AG04450 (cell line): Measurements from ENCODE around the gene AGAP3. TPM values are rescaled to one million over a fixed set of nuclear protein-coding genes. Genes with fewer than 3 reads are reported as not detected.

Source experiments
- CTCF ChIA-PET: fragments of 300-600, 350-600 bp; formaldehyde crosslinking; extraction: SDS; loops from one replicate; lab custom pipeline; 2022; ENCODE audit warnings: antibody characterized with exemption, inconsistent platforms; lab: Charles Lee
- POLR2A ChIA-PET: fragments of 350-600 bp; formaldehyde crosslinking; extraction: SDS; loops from one replicate; lab custom pipeline; 2021; ENCODE audit warnings: antibody characterized with exemption, inconsistent platforms; lab: Yijun Ruan, JAX
- DNase-seq: peaks from one replicate; pipeline ENCODE4 v3.0.0-alpha.2; 2011; ENCODE audit warnings: low read depth, low spot score
- H3K27ac ChIP-seq: one replicate; pipeline ENCODE4 v1.5.1; 2012; ENCODE audit warnings: low read depth, low read length, control low read depth
- H3K27me3 ChIP-seq: one replicate; pipeline ENCODE4 v1.6.0; 2012; ENCODE audit warnings: low read length; ENCODE audit not compliant: control insufficient read depth, insufficient read depth
- H3K4me3 ChIP-seq: 2 replicates; pipeline ENCODE4 v1.5.1; 2011; ENCODE audit warnings: mild to moderate bottlenecking, low read depth, low read length, control low read depth
- H3K9me3 ChIP-seq: 2 replicates; pipeline ENCODE4 v1.5.1; 2012; ENCODE audit warnings: low read length; ENCODE audit not compliant: control insufficient read depth, insufficient read depth
- CTCF ChIP-seq: IDR thresholded peaks from 2 replicates; pipeline ENCODE4 v1.5.1; 2011; ENCODE audit warnings: low read depth, low read length, control low read depth, inconsistent platforms
- polyA plus RNA-seq: library from polyadenylated mRNA; depleted of rRNA; stranded (reverse); fragments of >200 nt; gene quantifications from 2 replicates; pipeline ENCODE4 v1.2.3, GENCODE V29; 2011

AGAP3 gene
- polyA plus RNA-seq, 1 experiment: 44.6 TPM

- no peak overlapping the region for H3K27ac ChIP-seq
- H3K27me3 ChIP-seq: no peaks in the 10 kb centered on the region
- ChIA-PET POLR2A (no interaction called here), CTCF (interaction anchor here (0.9 to 1.7 kb wide), 3 partner anchors 14 to 34 kb away, joined by 3 to 5 read pairs (median 4); no protein-coding TSS in a partner anchor)
- DNase-seq: no peak
- peaks cover 3% of the 10 kb centered on the region; the same call in 1 of the 2 replicates for H3K9me3 ChIP-seq
- no peak overlapping the region for H3K4me3 ChIP-seq
- TF ChIP-seq CTCF: peak; percentile 52
Measured at GRCh38 chr7:151076863-151077704, 9.2 kb upstream of the AGAP3 start.

DNA sequence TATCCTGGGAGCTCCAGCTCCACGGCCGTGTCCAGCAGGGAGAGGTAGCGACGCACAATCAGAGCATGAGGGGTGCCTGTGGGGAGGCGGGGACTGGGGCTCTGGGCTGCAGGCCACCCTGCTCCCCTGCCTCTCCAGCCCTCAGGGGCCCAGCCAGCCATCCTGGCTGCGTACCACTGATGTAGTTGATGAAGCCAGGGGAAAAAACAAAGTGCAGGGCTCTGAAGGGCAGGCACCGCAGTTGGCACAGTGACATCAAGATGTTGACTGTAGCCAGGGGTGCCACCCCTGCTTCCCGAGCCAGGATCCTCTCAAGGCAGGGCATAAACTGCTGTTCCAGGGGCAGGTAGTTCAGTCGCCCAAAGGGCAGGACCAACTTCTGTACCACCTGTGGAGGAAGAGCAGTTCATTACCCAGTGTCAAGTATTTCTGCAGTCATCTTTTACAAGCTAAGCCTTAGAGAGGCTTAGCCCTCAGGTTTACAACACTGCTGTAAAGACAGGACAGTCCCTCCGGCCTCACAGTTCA is 8.5 kb upstream of the AGAP3 start:
- peaks cover 3% of the 10 kb centered on the region; the same call in 1 of the 2 replicates for H3K9me3 ChIP-seq
- no peak for DNase-seq
- H3K27ac ChIP-seq: no peak overlapping the region
- no peaks in the 10 kb centered on the region for H3K27me3 ChIP-seq
- POLR2A ChIA-PET: interaction anchor here (0.9 kb wide), 1 partner anchor 33 kb away, joined by 4 read pairs; no protein-coding TSS in a partner anchor
- no peak overlapping the region for H3K4me3 ChIP-seq
- CTCF ChIA-PET: interaction anchor here (1.1 to 1.7 kb wide), 2 partner anchors 15 to 33 kb away, joined by 4 to 5 read pairs; no protein-coding TSS in a partner anchor
- no peak for TF ChIP-seq CTCF

GRCh38 chr7:151078233-151079040 is 7.8 kb upstream of the AGAP3 start:
- Histone ChIP-seq H3K4me3 (peak overlapping the region; percentile 17), H3K9me3 (peaks cover 3% of the 10 kb centered on the region; the same call in 1 of the 2 replicates), H3K27ac (no peak overlapping the region), H3K27me3 (no peaks in the 10 kb centered on the region)
- CTCF ChIA-PET: interaction anchor here (1.1 to 1.7 kb wide), 2 partner anchors 15 to 33 kb away, joined by 4 to 5 read pairs; no protein-coding TSS in a partner anchor
- DNase-seq: no peak
- POLR2A ChIA-PET: interaction anchor here (0.8 to 0.9 kb wide), 2 partner anchors 33 to 165 kb away, joined by 3 to 4 read pairs; no protein-coding TSS in a partner anchor
- no peak for TF ChIP-seq CTCF

GRCh38 chr7:151079199-151079910 is 6.9 kb upstream of the AGAP3 start:
- Histone ChIP-seq H3K27me3 (no peaks in the 10 kb centered on the region), H3K4me3 (peak overlapping the region; percentile 90), H3K27ac (peak overlapping the region; percentile 11), H3K9me3 (peaks cover 3% of the 10 kb centered on the region; the same call in 1 of the 2 replicates)
- TF ChIP-seq CTCF: no peak
- ChIA-PET CTCF (no interaction called here), POLR2A (no interaction called here)
- DNase-seq: no peak
